Endothelial cell of umbilical vein (primary cell): ENCODE measurements around the gene CDHR1. TPM values are rescaled to one million over a fixed set of nuclear protein-coding genes. Genes with fewer than 3 reads are reported as not detected.

ENCODE experiments used
- BruUV-seq: library from RNA; stranded (reverse); fragments of 400-500 nt; replicated peaks from 2 replicates; lab custom pipeline; 2021; lab: Mats Ljungman, UMichigan
- CTCF ChIA-PET: fragments of 300-600, 350-600 bp; sonication (Branson Sonifier 250); formaldehyde crosslinking; loops from one replicate; lab custom pipeline; 2021; ENCODE audit warnings: antibody characterized with exemption, inconsistent platforms; lab: Charles Lee
- POLR2A ChIA-PET: fragments of 300-600, 350-600 bp; sonication (Branson Sonifier 250); formaldehyde crosslinking; loops from one replicate; lab custom pipeline; 2021; ENCODE audit warnings: antibody characterized with exemption, inconsistent platforms; lab: Charles Lee
- DNase-seq: peaks from one replicate; pipeline ENCODE4 v3.0.0-alpha.2; 2011; ENCODE audit warnings: low read depth, low spot score
- FAIRE-seq: peaks from 2 replicates; lab custom pipeline; 2011; peaks lifted over from hg19 to GRCh38; lab: Jason Lieb, UNC
- H2AFZ ChIP-seq: 2 replicates; pipeline ENCODE4 v1.6.0; 2012; ENCODE audit warnings: low read depth, low read length, control low read depth, inconsistent platforms
- H3K27ac ChIP-seq: 2 replicates; pipeline ENCODE4 v1.5.1; 2011; ENCODE audit warnings: low read depth, mild to moderate bottlenecking, control low read depth, low read length, moderate library complexity; ENCODE audit not compliant: insufficient read depth
- H3K27me3 ChIP-seq, 2 experiments: 2 replicates each; pipeline versions ENCODE4 v1.6.0 to v1.6.1; 2011; ENCODE audit warnings: low read length in 2 of 2, mixed read lengths in 1 of 2; ENCODE audit not compliant: control insufficient read depth in 2 of 2, insufficient read depth in 2 of 2
- H3K36me3 ChIP-seq, 2 experiments: 2 replicates in 1 of 2; 3 replicates in 1 of 2; pipeline ENCODE4 v1.5.1; 2011; ENCODE audit warnings: low read length in 2 of 2, mild to moderate bottlenecking in 1 of 2, moderate library complexity in 1 of 2; ENCODE audit not compliant: control insufficient read depth in 2 of 2, insufficient read depth in 2 of 2; ENCODE audit errors: extremely low read depth in 1 of 2
- H3K4me1 ChIP-seq: 3 replicates; pipeline ENCODE4 v1.5.1; 2011; ENCODE audit warnings: mild to moderate bottlenecking, low read length; ENCODE audit not compliant: control insufficient read depth, insufficient read depth; ENCODE audit errors: extremely low read depth
- H3K4me2 ChIP-seq: 2 replicates; pipeline ENCODE4 v1.6.1; 2011; ENCODE audit warnings: low read length, control low read depth, mixed read lengths; ENCODE audit not compliant: insufficient read depth
- H3K4me3 ChIP-seq, 3 experiments: fragments of 200-600 bp in 1 of 3; sonication (generic), shearing (Covaris generic) in 1 of 3; replicated peaks in 1 of 3; 2 replicates each; pipeline ENCODE4 v1.5.1; 2011 to 2016; ENCODE audit warnings: control low read depth in 3 of 3, low read length in 3 of 3, mild to moderate bottlenecking in 2 of 3, inconsistent platforms in 1 of 3, low read depth in 1 of 3, moderate library complexity in 1 of 3; ENCODE audit not compliant: insufficient read depth in 1 of 3
- H3K79me2 ChIP-seq: 2 replicates; pipeline ENCODE4 v1.6.0; 2012; ENCODE audit warnings: low read length, inconsistent platforms; ENCODE audit not compliant: control insufficient read depth, insufficient read depth
- H3K9ac ChIP-seq: replicated peaks from 2 replicates; pipeline ENCODE3; 2011; ENCODE audit warnings: low read length, control low read depth; ENCODE audit not compliant: insufficient read depth; ENCODE audit errors: extremely low read depth
- H3K9me1 ChIP-seq: replicated peaks from 3 replicates; pipeline ENCODE4 v1.6.0; 2011; ENCODE audit warnings: mild to moderate bottlenecking, low read length; ENCODE audit not compliant: control insufficient read depth, insufficient read depth; ENCODE audit errors: extremely low read depth
- H3K9me3 ChIP-seq: replicated peaks from 2 replicates; pipeline ENCODE4 v1.5.1; 2012; ENCODE audit warnings: low read length, inconsistent platforms; ENCODE audit not compliant: control insufficient read depth, insufficient read depth
- H4K20me1 ChIP-seq: replicated peaks from 2 replicates; pipeline ENCODE3; 2011; ENCODE audit warnings: mild to moderate bottlenecking, low read length; ENCODE audit not compliant: control insufficient read depth, insufficient read depth; ENCODE audit errors: extremely low read depth
- EZH2 ChIP-seq: IDR thresholded peaks from 2 replicates; pipeline ENCODE4 v1.6.1; 2012; ENCODE audit warnings: borderline replicate concordance, low read depth, mild to moderate bottlenecking, moderate library complexity, low read length, inconsistent platforms; ENCODE audit not compliant: severe bottlenecking
- FOS ChIP-seq: IDR thresholded peaks from 2 replicates; pipeline ENCODE4 v1.6.1; 2011; ENCODE audit warnings: mild to moderate bottlenecking, low read length, moderate library complexity, borderline replicate concordance; ENCODE audit not compliant: insufficient read depth
- GATA2 ChIP-seq: IDR thresholded peaks from 2 replicates; pipeline ENCODE4 v1.7.0; 2011; ENCODE audit warnings: low read depth, mild to moderate bottlenecking, moderate library complexity, mixed read lengths, low read length; ENCODE audit not compliant: insufficient read length, insufficient read depth
- JUN ChIP-seq: IDR thresholded peaks from 2 replicates; pipeline ENCODE4 v1.6.1; 2011; ENCODE audit warnings: borderline replicate concordance, low read depth; ENCODE audit not compliant: insufficient read length, insufficient read depth
- MYC ChIP-seq: IDR thresholded peaks from one replicate; pipeline ENCODE4 v1.6.1; 2011; ENCODE audit warnings: mild to moderate bottlenecking, low read depth, low read length
- POLR2A ChIP-seq: IDR thresholded peaks from 2 replicates; pipeline ENCODE4 v1.6.1; 2012; ENCODE audit warnings: low read depth, mild to moderate bottlenecking, control low read depth, low read length
- POLR2AphosphoS5 ChIP-seq: IDR thresholded peaks from 2 replicates; pipeline ENCODE4 v1.6.1; 2012; ENCODE audit warnings: low read depth, mild to moderate bottlenecking, control low read depth, low read length, moderate library complexity; ENCODE audit not compliant: insufficient read depth
- dilution Hi-C: fragments of 300-500 bp; cut with MboI; formaldehyde crosslinking; loops from one replicate; pipeline ENCODE4 v1.15.0; 2019; ENCODE audit warnings: low sequenced_read_pairs; ENCODE audit not compliant: extremely low pct_ligation_motif_present
- intact Hi-C: fragments of 100-400 bp; cut with micrococcal nuclease; formaldehyde crosslinking; loops from one replicate; pipeline ENCODE4 v1.10.0; 2022
- polyA plus RNA-seq, 4 experiments: library from polyadenylated mRNA; depleted of rRNA in 3 of 4; stranded (reverse) in 3 of 4; unstranded in 1 of 4; fragments of >200 nt; gene quantifications; 2 replicates each; pipeline versions ENCODE4 v1.2.1 to v1.2.3, GENCODE V29; 2011 to 2012; ENCODE audit warnings: missing spikeins in 1 of 4
- total RNA-seq: library from RNA; stranded (reverse); gene quantifications from 2 replicates; pipeline ENCODE4 v1.2.3, GENCODE V29; 2021
- TF ChIP-seq, protein P1 (sequence below): IDR thresholded peaks from 2 replicates; pipeline ENCODE4 v1.6.1; 2011; ENCODE audit not compliant: insufficient read depth, insufficient read length
- TF ChIP-seq, protein P2 (sequence below), 2 donors: IDR thresholded peaks; 1 replicate in 1 of 2; 2 replicates in 1 of 2; pipeline ENCODE4 v1.5.1; 2011; ENCODE audit warnings: low read length in 2 of 2, mild to moderate bottlenecking in 2 of 2, moderate library complexity in 2 of 2, control low read depth in 1 of 2, inconsistent platforms in 1 of 2, low read depth in 1 of 2; ENCODE audit not compliant: insufficient read depth in 1 of 2; ENCODE audit errors: extremely low read depth in 1 of 2

The CDHR1 gene
- total and polyA plus RNA-seq, 2 donors (not counting 3 experiments of a cell fraction or from before 2014, with no cell fraction given), result 0.11 to 0.53 TPM

DNA sequence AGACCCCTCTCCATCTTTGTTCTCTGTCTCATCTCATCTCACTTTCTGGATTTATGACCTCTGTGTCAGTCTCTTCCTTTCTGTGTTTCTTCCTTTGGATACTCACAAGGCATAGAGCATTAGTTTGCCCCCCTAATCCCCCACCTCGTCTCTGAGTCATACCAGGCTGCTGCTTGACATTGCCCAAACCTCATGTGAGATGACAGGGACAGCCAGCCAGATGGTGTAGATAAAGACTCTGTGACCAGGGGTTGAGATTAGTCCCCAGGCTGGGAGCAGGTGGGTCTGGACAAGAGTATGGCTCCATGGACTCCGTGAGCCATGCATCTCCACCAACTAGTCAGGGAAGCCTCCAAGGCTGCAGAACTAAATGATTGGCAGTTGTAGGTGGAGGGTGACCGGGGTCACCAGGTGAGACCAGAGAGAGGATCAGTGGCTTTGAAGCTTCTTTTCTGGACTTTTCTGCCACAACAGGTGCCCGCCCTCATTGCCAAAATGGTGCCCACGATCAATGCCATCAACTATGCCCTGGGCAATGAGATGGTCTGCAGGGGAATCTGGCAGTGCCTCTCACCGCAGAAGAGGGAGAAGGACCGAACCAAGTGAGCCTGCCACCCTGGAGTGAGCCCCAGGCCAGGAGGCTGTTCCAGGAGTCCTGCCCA is 63.8 kb downstream of the CDHR1 start:
- H4K20me1 ChIP-seq, result no peaks in the 10 kb centered on the region
- TF ChIP-seq JUN (no peak), POLR2AphosphoS5 (no peak), EZH2 (no peak), POLR2A (no peak), MYC (no peak), GATA2 (no peak), FOS (no peak)
- TF ChIP-seq, protein P1, sequence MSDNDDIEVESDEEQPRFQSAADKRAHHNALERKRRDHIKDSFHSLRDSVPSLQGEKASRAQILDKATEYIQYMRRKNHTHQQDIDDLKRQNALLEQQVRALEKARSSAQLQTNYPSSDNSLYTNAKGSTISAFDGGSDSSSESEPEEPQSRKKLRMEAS, result no peak
- TF ChIP-seq, protein P2, sequence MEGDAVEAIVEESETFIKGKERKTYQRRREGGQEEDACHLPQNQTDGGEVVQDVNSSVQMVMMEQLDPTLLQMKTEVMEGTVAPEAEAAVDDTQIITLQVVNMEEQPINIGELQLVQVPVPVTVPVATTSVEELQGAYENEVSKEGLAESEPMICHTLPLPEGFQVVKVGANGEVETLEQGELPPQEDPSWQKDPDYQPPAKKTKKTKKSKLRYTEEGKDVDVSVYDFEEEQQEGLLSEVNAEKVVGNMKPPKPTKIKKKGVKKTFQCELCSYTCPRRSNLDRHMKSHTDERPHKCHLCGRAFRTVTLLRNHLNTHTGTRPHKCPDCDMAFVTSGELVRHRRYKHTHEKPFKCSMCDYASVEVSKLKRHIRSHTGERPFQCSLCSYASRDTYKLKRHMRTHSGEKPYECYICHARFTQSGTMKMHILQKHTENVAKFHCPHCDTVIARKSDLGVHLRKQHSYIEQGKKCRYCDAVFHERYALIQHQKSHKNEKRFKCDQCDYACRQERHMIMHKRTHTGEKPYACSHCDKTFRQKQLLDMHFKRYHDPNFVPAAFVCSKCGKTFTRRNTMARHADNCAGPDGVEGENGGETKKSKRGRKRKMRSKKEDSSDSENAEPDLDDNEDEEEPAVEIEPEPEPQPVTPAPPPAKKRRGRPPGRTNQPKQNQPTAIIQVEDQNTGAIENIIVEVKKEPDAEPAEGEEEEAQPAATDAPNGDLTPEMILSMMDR (IDR thresholded peaks at IDR 0.05; ENCODE audit: extremely low read depth in 1 of 2, insufficient read depth in 1 of 2, low read depth in 1 of 2, low read length in 2 of 2), result no peak
- no peak overlapping the region for H3K27ac ChIP-seq
- H3K27me3 ChIP-seq, result peaks cover 4 to 9% of the 10 kb centered on the region in 2 experiments
- BruUV-seq, result no TSS peak
- H3K9me1 ChIP-seq, result no peaks in the 10 kb centered on the region
- FAIRE-seq (no peak), DNase-seq (no peak)
- no peak overlapping the region for H2AFZ ChIP-seq
- H3K79me2 ChIP-seq, result no peaks in the 10 kb centered on the region
- no peak overlapping the region for H3K4me3 ChIP-seq
- ChIA-PET CTCF (interaction anchor here (0.7 kb wide), 1 partner anchor 17 kb away, joined by 4 read pairs; no protein-coding TSS in a partner anchor), POLR2A (no interaction called here)
- dilution Hi-C loops (no loop called here), intact Hi-C loops (no loop called here)
- no peak overlapping the region for H3K4me2 ChIP-seq
- no peaks in the 10 kb centered on the region for H3K36me3 ChIP-seq
- no peaks in the 10 kb centered on the region for H3K9me3 ChIP-seq
- no peak overlapping the region for H3K9ac ChIP-seq
- H3K4me1 ChIP-seq, result no peaks in the 10 kb centered on the region
